HG02571 (cell line): ENCODE measurements around the gene MAEA.
"Not testable (repeated sequence)": the region's sequence is repeated elsewhere in the genome, so short reads cannot be mapped to it uniquely, and the experiment has no call there.

ENCODE experiments used
- ATAC-seq: cut with Tn5 transposase; IDR thresholded peaks from one replicate; pipeline ENCODE4 v1.9.1; 2021; ENCODE audit warnings: mild to moderate bottlenecking, moderate library complexity; ENCODE audit not compliant: unreplicated experiment

Gene MAEA

DNA sequence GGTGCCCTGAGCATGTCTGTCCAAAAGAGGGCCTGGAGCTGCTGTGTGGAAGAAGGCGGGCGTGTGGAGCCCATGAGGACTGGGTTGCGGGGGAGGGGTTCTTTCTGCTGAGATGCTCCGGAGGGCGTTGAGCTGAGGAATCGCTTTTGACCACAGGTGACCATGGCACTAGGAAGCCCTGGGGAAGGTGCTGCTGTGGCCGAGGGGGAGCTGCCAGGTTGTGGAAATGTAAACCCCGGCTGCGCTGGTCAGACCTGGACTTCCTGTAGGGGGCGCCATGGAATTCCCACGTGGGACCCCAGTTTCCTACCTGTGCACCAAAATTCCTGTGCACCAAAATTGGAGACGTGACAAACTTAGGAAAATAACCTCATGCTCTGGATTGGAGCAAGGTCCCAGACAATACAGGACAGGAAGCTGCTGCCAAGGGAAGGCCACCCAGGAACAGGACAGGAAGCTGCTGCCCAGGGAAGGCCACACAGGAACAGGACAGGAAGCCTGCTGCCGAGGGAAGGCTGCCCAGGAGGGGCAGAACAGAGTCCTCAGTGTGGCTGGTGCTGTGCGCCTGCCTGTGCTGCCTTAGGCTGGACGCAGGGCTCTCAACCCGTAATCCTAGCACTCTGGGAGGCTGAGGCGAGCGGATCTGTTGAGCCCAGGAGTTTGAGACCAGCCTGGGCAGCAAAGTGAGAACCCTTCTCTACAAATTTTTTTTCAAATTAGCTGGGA, 29.0 kb downstream of the MAEA start:
- ATAC-seq = no peak

DNA sequence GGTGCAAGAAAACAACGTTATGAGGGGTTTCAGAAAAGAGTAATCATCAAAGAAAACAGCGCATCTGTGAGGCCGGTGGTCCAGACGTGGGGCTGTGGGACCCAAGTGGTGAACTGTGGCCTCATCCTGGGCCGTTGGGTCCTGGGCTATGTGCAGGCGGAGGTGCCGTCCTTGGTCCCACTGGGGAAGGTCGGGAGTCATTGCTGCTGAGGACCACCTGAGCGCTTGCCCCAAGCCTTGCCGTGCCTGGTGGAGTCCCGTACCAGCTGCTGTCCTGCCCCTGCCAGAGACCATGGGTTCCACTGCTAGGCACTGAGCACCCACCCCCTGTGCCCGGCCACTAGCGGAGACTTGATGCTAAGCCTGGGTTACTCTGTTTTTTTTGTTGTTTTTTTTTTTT, 31.8 kb downstream of the MAEA start:
- ATAC-seq = no peak

GRCh38 chr4:1321946-1322650, 32.4 kb downstream of the MAEA start:
- no peak for ATAC-seq

GRCh38 chr4:1323280-1323634, 33.6 kb downstream of the MAEA start:
- ATAC-seq = no peak

DNA sequence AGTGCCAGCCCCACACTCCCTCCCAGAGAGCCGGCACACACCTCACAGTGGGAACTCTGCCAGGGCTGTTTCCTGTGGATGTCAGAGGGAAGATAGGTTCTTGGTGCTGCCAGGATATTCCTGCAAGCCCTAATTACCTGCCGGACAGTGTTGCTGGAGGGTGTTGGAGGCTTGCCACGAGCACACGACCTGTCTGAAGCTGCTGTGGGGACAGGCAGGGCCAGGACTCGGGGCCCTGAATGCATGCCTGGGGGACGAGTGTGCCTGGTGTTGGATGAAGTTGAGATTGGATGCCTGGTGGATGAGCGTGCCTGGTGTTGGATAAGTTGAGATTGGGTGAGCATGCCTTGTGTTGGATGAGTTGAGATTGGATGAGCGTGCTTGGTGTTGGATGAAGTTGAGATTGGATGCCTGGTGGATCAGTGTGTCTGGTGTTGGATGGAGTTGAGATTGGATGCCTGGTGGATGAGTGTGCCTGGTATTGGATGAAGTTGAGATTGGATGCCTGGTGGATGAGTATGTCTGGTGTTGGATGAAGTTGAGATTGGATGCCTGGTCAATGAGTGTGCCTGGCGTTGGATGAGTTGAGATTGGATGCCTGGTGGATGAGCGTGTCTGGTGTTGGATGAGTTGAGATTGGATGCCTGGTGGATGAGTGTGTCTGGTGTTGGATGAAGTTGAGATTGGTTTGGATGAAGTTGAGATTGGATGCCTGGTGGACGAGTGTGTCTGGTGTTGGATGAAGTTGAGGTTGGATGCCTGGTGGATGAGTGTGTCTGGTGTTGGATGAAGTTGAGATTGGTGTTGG, 34.1 kb downstream of the MAEA start:
- ATAC-seq = no peak

- ATAC-seq = not testable (repeated sequence)
Measured at GRCh38 chr4:1324443-1325175, 34.9 kb downstream of the MAEA start.

DNA sequence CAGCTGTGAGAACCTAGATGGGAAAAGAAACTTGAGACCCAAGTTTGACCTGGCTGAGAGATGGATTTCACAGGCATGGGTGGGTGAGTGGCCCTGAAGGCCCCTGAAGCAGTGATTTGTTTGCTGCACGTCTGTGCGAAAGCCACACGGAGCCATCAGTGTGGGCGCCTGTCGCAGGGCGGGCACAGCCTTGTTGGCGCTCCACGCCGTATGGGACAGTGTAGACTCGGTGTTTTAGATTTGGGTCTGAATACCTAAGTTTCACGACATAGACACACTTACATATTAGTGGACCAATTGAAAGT, 35.4 kb downstream of the MAEA start:
- ATAC-seq = no peak

DNA sequence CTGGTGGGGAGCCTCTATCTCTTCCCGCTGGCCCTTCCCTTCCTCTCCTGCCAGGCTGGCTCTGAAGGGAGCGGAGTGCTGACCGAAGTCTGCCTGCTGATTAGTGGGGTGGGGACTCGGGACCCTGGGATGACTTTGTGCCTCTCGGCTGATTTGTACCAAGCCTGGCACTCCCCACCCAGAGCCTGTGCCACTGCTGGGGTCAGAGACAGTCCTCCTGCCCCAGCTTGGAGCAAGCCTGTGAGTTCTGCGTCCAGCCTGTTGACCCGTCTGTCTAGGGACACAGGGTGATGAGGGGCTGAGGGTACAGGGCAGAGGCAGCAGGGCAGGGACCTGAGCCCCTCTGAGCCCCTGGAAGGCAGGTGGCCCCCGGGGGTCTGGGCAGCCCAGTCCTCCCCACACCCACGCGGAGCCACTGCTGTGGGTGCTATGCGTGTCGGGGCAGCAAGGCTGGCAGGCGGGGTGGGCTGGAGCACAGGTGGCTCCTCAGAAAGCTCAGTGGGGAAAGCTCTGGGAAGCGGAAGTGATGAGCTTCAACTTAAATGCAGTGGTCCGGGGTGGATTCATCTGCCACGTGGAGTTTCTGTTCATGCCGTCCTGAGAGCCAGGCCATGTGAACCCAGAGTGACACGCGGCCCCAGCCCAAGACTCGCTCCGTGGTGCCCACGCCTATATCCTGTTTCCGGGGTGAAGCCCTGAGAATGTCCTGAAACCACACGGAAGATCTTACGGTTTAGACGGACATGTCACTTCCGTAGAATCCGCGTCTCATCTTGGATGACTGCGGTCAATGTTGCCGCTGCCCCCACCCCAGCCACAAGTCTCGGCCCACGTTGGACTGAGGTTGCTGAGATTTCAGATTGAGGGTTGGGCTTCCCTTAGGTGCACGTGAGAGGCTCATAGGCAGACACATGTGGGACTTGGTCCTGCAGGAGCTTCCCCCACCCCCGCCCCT, 36.3 kb downstream of the MAEA start:
- no peak for ATAC-seq

GRCh38 chr4:1326751-1327525, 37.2 kb downstream of the MAEA start:
- ATAC-seq = no peak

DNA sequence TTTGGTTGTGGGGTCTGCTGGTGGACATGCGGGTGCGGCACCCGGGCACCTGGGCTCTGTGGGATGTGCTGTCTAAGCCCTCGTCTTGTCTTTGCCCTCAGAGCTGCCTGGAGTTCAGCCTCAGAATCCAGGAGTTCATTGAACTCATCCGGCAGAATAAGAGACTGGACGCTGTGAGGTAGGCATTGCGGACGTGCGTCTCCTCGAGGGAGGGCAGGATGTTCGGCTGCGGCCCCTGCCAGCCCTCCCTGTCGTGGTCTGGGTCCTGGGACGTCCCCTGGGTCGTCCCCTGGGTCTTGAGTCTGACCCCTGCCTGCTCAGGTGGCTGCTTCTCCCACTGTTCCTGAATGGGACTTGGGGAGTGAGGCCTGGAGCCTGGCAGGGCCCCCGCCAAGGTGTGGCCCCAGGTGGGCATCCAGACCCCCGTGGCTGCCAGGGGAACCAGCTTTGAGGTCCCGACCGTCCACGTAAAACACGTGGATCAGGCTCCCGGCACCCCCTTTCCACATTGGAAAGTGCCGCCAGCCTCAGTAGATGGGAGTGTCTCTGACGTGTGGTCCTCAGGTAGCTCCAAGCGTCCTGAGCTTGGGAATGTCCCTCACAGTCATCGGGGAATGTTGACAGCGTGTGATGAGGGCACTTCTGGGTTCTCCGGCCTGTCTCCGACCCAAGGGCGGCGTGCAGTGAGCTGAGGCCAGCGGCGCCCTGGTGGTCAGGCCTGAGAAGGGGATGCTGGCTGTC, 38.0 kb downstream of the MAEA start:
- ATAC-seq = no peak

- no peak for ATAC-seq
Measured at GRCh38 chr4:1328267-1329155, 38.8 kb downstream of the MAEA start.

- no peak for ATAC-seq
Measured at GRCh38 chr4:1329408-1330371, 40.0 kb downstream of the MAEA start.

GRCh38 chr4:1330761-1331590, 41.3 kb downstream of the MAEA start:
- ATAC-seq = no peak

DNA sequence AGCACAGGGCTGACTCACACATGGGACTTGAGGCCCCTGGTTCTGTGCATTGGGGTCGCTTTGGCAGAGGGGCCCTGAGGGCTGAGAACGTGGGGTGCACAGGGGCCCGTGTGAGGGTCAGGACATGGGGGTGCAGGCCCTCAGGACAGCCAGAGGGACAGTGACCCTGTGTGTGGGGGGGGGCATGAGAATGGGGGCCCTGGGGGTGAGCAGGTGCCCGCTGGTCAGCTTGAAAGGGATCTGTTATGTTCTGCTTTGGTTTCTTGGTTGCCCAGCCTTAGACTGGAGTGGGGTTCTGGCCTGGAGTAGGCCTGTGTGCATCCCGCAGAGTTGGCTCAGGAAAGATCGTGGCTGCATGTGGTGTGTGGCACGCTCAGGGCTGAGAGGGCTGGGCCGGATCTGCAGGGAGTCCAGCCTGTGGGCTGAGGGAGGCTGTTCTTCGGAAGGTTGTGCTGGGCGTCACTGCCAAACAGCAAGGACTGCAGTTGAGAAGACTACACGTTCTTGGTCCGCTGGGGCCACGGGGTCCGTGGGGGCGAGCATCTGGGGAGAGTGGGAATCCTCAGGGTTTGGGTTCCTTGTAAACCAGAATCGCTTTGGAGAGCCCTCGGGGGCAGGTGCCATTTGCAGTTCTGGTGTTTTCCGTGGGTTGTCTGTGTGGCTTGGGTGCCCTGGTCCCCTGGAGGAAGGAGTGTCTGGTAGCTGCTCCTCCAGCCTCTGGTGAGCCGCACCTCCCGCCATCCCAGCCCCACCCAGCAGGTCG, 42.1 kb downstream of the MAEA start:
- no peak for ATAC-seq

DNA sequence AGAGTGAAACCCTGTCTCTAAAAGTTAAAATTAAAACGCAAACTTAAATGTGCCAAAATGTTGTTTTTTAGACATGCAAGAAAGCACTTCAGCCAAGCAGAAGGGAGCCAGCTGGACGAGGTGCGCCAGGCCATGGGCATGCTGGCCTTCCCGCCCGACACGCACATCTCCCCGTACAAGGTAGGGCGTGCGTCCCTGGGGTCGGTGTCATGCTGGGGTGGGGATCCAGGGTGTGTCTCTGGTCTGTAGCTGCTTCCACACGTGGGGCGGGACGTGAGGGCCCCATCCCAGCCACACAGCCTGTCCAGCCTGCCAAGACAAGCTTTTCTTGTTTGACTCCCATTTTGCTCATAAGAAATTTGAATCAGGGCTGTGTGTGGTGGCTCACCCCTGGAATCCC, 43.0 kb downstream of the MAEA start:
- no peak for ATAC-seq
